H1 (cell line): ENCODE measurements around the gene SLC24A4. TPM values are rescaled to one million over a fixed set of nuclear protein-coding genes. Genes with fewer than 3 reads are reported as not detected.

Experiments used
- CTCF ChIA-PET: fragments of 300-600 bp; sonication (Branson Sonifier 250); formaldehyde crosslinking; loops from one replicate; lab custom pipeline; 2021; ENCODE audit not compliant: partially characterized antibody; lab: Charles Lee
- POLR2A ChIA-PET: fragments of 300-600 bp; sonication (Branson Sonifier 250); formaldehyde crosslinking; loops from one replicate; lab custom pipeline; 2021; ENCODE audit warnings: inconsistent platforms; ENCODE audit not compliant: partially characterized antibody; lab: Charles Lee
- DNase-seq, 2 experiments: peaks; one replicate each; pipeline versions ENCODE4 v3.0.0 to v3.0.0-alpha.2; 2010 to 2022; ENCODE audit warnings: low spot score in 2 of 2, low read depth in 1 of 2, mixed read lengths in 1 of 2
- FAIRE-seq: peaks from 2 replicates; lab custom pipeline; 2011; peaks lifted over from hg19 to GRCh38; lab: Jason Lieb, UNC
- H2AFZ ChIP-seq: 2 replicates; pipeline ENCODE4 v1.8.1; 2012; ENCODE audit warnings: low read length, inconsistent platforms
- H2AK5ac ChIP-seq: 2 replicates; pipeline ENCODE4 v1.6.1; 2013; ENCODE audit warnings: low read depth, low read length
- H2BK120ac ChIP-seq: replicated peaks from 2 replicates; pipeline ENCODE3; 2013; ENCODE audit warnings: low read depth, low read length, inconsistent platforms
- H2BK12ac ChIP-seq: 2 replicates; pipeline ENCODE4 v1.6.1; 2013; ENCODE audit warnings: low read depth, low read length
- H2BK15ac ChIP-seq: 2 replicates; pipeline ENCODE4 v1.6.1; 2013; ENCODE audit warnings: low read length
- H2BK20ac ChIP-seq: 2 replicates; pipeline ENCODE4 v1.6.1; 2013; ENCODE audit warnings: low read length
- H2BK5ac ChIP-seq: 2 replicates; pipeline ENCODE4 v1.6.1; 2013; ENCODE audit warnings: low read depth, low read length
- H3K14ac ChIP-seq: 2 replicates; pipeline ENCODE4 v1.6.1; 2013; ENCODE audit warnings: inconsistent platforms; ENCODE audit not compliant: insufficient read length
- H3K18ac ChIP-seq: 2 replicates; pipeline ENCODE4 v1.6.1; 2013; ENCODE audit warnings: low read length; ENCODE audit errors: extremely low read depth
- H3K23ac ChIP-seq: 2 replicates; pipeline ENCODE4 v1.6.1; 2013; ENCODE audit warnings: inconsistent platforms; ENCODE audit not compliant: insufficient read length
- H3K23me2 ChIP-seq: 2 replicates; pipeline ENCODE4 v1.6.1; 2013; ENCODE audit warnings: low read depth, low read length
- H3K27ac ChIP-seq: 2 replicates; pipeline ENCODE4 v1.6.1; 2011; ENCODE audit warnings: low read depth, low read length, inconsistent platforms
- H3K27me3 ChIP-seq, 4 experiments: replicated peaks in 1 of 4; 1 replicate in 1 of 4; 2 replicates in 3 of 4; pipeline versions ENCODE4 v1.6.1 to v1.8.1; 2011 to 2013; ENCODE audit warnings: low read length in 3 of 4, mild to moderate bottlenecking in 3 of 4, inconsistent platforms in 2 of 4, mixed read lengths in 2 of 4, moderate library complexity in 1 of 4; ENCODE audit not compliant: control insufficient read depth in 3 of 4, insufficient read depth in 3 of 4; ENCODE audit errors: extremely low read depth in 1 of 4
- H3K36me3 ChIP-seq, 4 experiments: 2 replicates each; pipeline versions ENCODE4 v1.6.1 to v1.8.1; 2011 to 2013; ENCODE audit warnings: mild to moderate bottlenecking in 4 of 4, low read length in 3 of 4, moderate library complexity in 2 of 4, control low read depth in 1 of 4, inconsistent platforms in 1 of 4; ENCODE audit not compliant: insufficient read depth in 4 of 4, control insufficient read depth in 2 of 4
- H3K4ac ChIP-seq: replicated peaks from 2 replicates; pipeline ENCODE3; 2013; ENCODE audit warnings: low read length, low read depth, mixed read lengths, inconsistent platforms; ENCODE audit not compliant: insufficient read length
- H3K4me1 ChIP-seq, 4 experiments: replicated peaks in 1 of 4; 1 replicate in 1 of 4; 2 replicates in 3 of 4; pipeline versions ENCODE4 v1.6.1 to v1.8.1; 2011 to 2013; ENCODE audit warnings: low read length in 3 of 4, inconsistent platforms in 2 of 4, mixed read lengths in 1 of 4; ENCODE audit not compliant: insufficient read depth in 4 of 4, control insufficient read depth in 3 of 4
- H3K4me2 ChIP-seq, 2 experiments: 2 replicates each; pipeline versions ENCODE4 v1.6.1 to v1.8.1; 2011 to 2013; ENCODE audit warnings: low read depth in 2 of 2, low read length in 2 of 2, control low read depth in 1 of 2, inconsistent platforms in 1 of 2, mild to moderate bottlenecking in 1 of 2; ENCODE audit not compliant: insufficient read depth in 1 of 2
- H3K4me3 ChIP-seq, 4 experiments: fragments of 200-600, 300-600 bp in 1 of 4; sonication (generic), shearing (Covaris generic), sonication (Bioruptor Twin) in 1 of 4; 2 replicates each; pipeline versions ENCODE4 v1.5.1 to v1.8.1; 2011 to 2016; ENCODE audit warnings: low read length in 4 of 4, low read depth in 3 of 4, control low read depth in 2 of 4, inconsistent platforms in 2 of 4, mild to moderate bottlenecking in 2 of 4, mixed read lengths in 1 of 4, moderate library complexity in 1 of 4; ENCODE audit not compliant: insufficient read depth in 2 of 4; ENCODE audit errors: extremely low read depth in 1 of 4
- H3K56ac ChIP-seq: replicated peaks from 2 replicates; pipeline ENCODE3; 2013; ENCODE audit warnings: low read depth, mild to moderate bottlenecking, mixed read lengths, low read length, inconsistent platforms; ENCODE audit not compliant: insufficient read length
- H3K79me1 ChIP-seq: 2 replicates; pipeline ENCODE4 v1.6.1; 2013; ENCODE audit warnings: low read depth, low read length, control low read depth
- H3K79me2 ChIP-seq, 2 experiments: 2 replicates each; pipeline versions ENCODE4 v1.6.1 to v1.8.1; 2012 to 2013; ENCODE audit warnings: low read length in 2 of 2, mild to moderate bottlenecking in 2 of 2, inconsistent platforms in 1 of 2; ENCODE audit not compliant: insufficient read depth in 2 of 2, control insufficient read depth in 1 of 2
- H3K9ac ChIP-seq, 4 experiments: replicated peaks in 1 of 4; 1 replicate in 1 of 4; 2 replicates in 3 of 4; pipeline versions ENCODE4 v1.6.1 to v1.8.1; 2011 to 2013; ENCODE audit warnings: low read depth in 3 of 4, low read length in 3 of 4, control low read depth in 2 of 4, mild to moderate bottlenecking in 2 of 4, moderate library complexity in 2 of 4, inconsistent platforms in 1 of 4; ENCODE audit errors: extremely low read depth in 1 of 4
- H3K9me3 ChIP-seq, 2 experiments: 2 replicates each; pipeline versions ENCODE4 v1.6.1 to v1.8.1; 2012 to 2013; ENCODE audit warnings: mild to moderate bottlenecking in 2 of 2, moderate library complexity in 2 of 2, control low read depth in 1 of 2, inconsistent platforms in 1 of 2, low read depth in 1 of 2, low read length in 1 of 2, mixed read lengths in 1 of 2; ENCODE audit not compliant: insufficient read depth in 2 of 2
- H4K20me1 ChIP-seq, 2 experiments: replicated peaks in 1 of 2; 2 replicates each; pipeline versions ENCODE3 to v1.8.1; 2011 to 2013; ENCODE audit warnings: inconsistent platforms in 2 of 2, low read length in 2 of 2, mild to moderate bottlenecking in 1 of 2; ENCODE audit not compliant: insufficient read depth in 2 of 2, control insufficient read depth in 1 of 2
- H4K5ac ChIP-seq: 2 replicates; pipeline ENCODE4 v1.6.1; 2013; ENCODE audit warnings: low read length, low read depth, mixed read lengths, inconsistent platforms; ENCODE audit not compliant: insufficient read length
- H4K8ac ChIP-seq: 2 replicates; pipeline ENCODE4 v1.8.0; 2013; ENCODE audit warnings: mild to moderate bottlenecking, moderate library complexity, low read length, inconsistent platforms; ENCODE audit not compliant: insufficient read depth; ENCODE audit errors: extremely low read depth
- H4K91ac ChIP-seq: replicated peaks from 2 replicates; pipeline ENCODE3; 2013; ENCODE audit warnings: low read length, mixed read lengths, inconsistent platforms; ENCODE audit not compliant: insufficient read length
- CBX8 ChIP-seq: fragments of 300-800, 300-1000 bp; sonication (generic); IDR thresholded peaks from 2 replicates; pipeline ENCODE4 v1.7.1; 2016; ENCODE audit warnings: low read depth, low read length, borderline replicate concordance
- HDAC2 ChIP-seq, 2 experiments: fragments of 300-600 bp in 1 of 2; sonication (generic) in 1 of 2; IDR thresholded peaks; 2 replicates each; pipeline ENCODE4 v1.6.1; 2011 to 2012; ENCODE audit warnings: low read depth in 2 of 2, low read length in 2 of 2, mild to moderate bottlenecking in 2 of 2, moderate library complexity in 2 of 2, borderline replicate concordance in 1 of 2, inconsistent platforms in 1 of 2
- JUN ChIP-seq: IDR thresholded peaks from 2 replicates; pipeline ENCODE4 v1.6.1; 2011; ENCODE audit warnings: low read depth, mild to moderate bottlenecking, improper control_type of control experiment, low read length
- KDM1A ChIP-seq: fragments of 200-600, 300-600 bp; sonication (generic); IDR thresholded peaks from 2 replicates; pipeline ENCODE4 v1.7.1; 2016; ENCODE audit warnings: mild to moderate bottlenecking, low read length, borderline replicate concordance
- KDM4A ChIP-seq: IDR thresholded peaks from one replicate; pipeline ENCODE4 v1.7.1; 2012; ENCODE audit warnings: low read depth, mild to moderate bottlenecking, moderate library complexity, low read length, inconsistent platforms; ENCODE audit not compliant: severe bottlenecking
- MAFK ChIP-seq: IDR thresholded peaks from 2 replicates; pipeline ENCODE4 v1.6.1; 2012; ENCODE audit warnings: low read depth, mild to moderate bottlenecking, improper control_type of control experiment, low read length
- MAX ChIP-seq: IDR thresholded peaks from 2 replicates; pipeline ENCODE4 v1.6.1; 2012; ENCODE audit warnings: inconsistent platforms
- PHF8 ChIP-seq: fragments of 200-600 bp; sonication (generic); conservative IDR thresholded peaks from 2 replicates; pipeline ENCODE4 v1.7.1; 2012; ENCODE audit warnings: low read depth, mild to moderate bottlenecking, inconsistent platforms, low read length, moderate library complexity
- POLR2AphosphoS5 ChIP-seq: IDR thresholded peaks from 2 replicates; pipeline ENCODE4 v1.6.1; 2011; ENCODE audit warnings: low read depth, low read length
- RFX5 ChIP-seq: IDR thresholded peaks from 2 replicates; pipeline ENCODE4 v1.6.1; 2011; ENCODE audit warnings: low read depth, low read length, improper control_type of control experiment, borderline replicate concordance
- RNF2 ChIP-seq: fragments of 200-900, 300-1000 bp; sonication (generic); IDR thresholded peaks from 2 replicates; pipeline ENCODE4 v1.7.1; 2016; ENCODE audit warnings: borderline replicate concordance, low read depth, mild to moderate bottlenecking, antibody characterized with exemption, low read length; ENCODE audit not compliant: poor library complexity, severe bottlenecking; ENCODE audit errors: missing control alignments
- RXRA ChIP-seq: IDR thresholded peaks from 2 replicates; pipeline ENCODE4 v1.6.1; 2011; ENCODE audit warnings: low read depth, mild to moderate bottlenecking, low read length, moderate library complexity; ENCODE audit not compliant: insufficient read depth
- TEAD4 ChIP-seq: IDR thresholded peaks from 2 replicates; pipeline ENCODE4 v1.6.1; 2012; ENCODE audit warnings: low read depth, low read length, inconsistent platforms, mixed read lengths
- ZNF274 ChIP-seq: IDR thresholded peaks from 2 replicates; pipeline ENCODE4 v1.7.0; 2012; ENCODE audit warnings: low read length, borderline replicate concordance; ENCODE audit errors: extremely low read depth
- WGBS, 2 experiments: shearing (Covaris generic) in 1 of 2; methylation state at CpG; one replicate each; pipeline versions ENCODE4 v1.1.6 to v1.1.7; 2013 to 2015; ENCODE audit warnings: low lambda C conversion rate in 2 of 2, mixed read lengths in 2 of 2, inconsistent platforms in 1 of 2, low coverage in 1 of 2, missing lambda C conversion rate in 1 of 2; ENCODE audit not compliant: insufficient replicate concordance in 2 of 2, insufficient coverage in 1 of 2, insufficient read length in 1 of 2; ENCODE audit errors: extremely low coverage in 1 of 2, missing lambda C conversion rate in 1 of 2; 5-methylcytosine and 5-hydroxymethylcytosine counted together
- polyA plus RNA-seq, 7 experiments: library from polyadenylated mRNA; depleted of rRNA in 3 of 7; stranded (reverse) in 5 of 7; unstranded in 2 of 7; fragments of >200 nt in 5 of 7; fragments of 200-250 nt in 2 of 7; gene quantifications; 1 replicate in 5 of 7; 2 replicates in 1 of 7; 4 replicates in 1 of 7; pipeline versions ENCODE4 v1.2.1 to v1.2.3, GENCODE V29; 2011 to 2013; ENCODE audit warnings: missing spikeins in 2 of 7, mixed read lengths in 2 of 7
- total RNA-seq: library from RNA; stranded (reverse); fragmentation: NEBNext Ultra II Directional; extraction: Animal tissue kit (Norgen Biotek cat#: 25700); gene quantifications from 2 replicates; pipeline ENCODE4 v1.2.1, GENCODE V29; 2021

SLC24A4 gene
- total and polyA plus RNA-seq, 2 of the 8 experiments (the other 6 are each of a cell fraction or from before 2014, with no cell fraction given) = 0.27 to 0.89 TPM

GRCh38 chr14:92340071-92340470 is 17.1 kb downstream of the SLC24A4 start:
- Histone ChIP-seq H3K9ac (no peak overlapping the region), H3K4me3 (no peak overlapping the region), H3K56ac (no peak overlapping the region), H2AK5ac (no peak overlapping the region), H2BK5ac (no peak overlapping the region), H2BK12ac (no peak overlapping the region), H4K5ac (no peak overlapping the region), H3K79me1 (no peaks in the 10 kb centered on the region), H3K18ac (no peak overlapping the region), H2BK120ac (no peak overlapping the region), H4K20me1 (no peaks in the 10 kb centered on the region), H3K4me1 (peaks cover 0 to 4% (median 1%) of the 10 kb centered on the region in 4 experiments; a peak in 2 of 7 replicates), H3K23ac (no peak overlapping the region), H3K36me3 (no peaks in the 10 kb centered on the region), H3K79me2 (no peaks in the 10 kb centered on the region), H3K4ac (no peak overlapping the region), H2BK15ac (no peak overlapping the region), H3K9me3 (no peaks in the 10 kb centered on the region), H3K27ac (no peak overlapping the region), H3K4me2 (no peak overlapping the region), H4K91ac (no peak overlapping the region), H2AFZ (no peak overlapping the region), H3K14ac (no peak overlapping the region), H3K27me3 (no peaks in the 10 kb centered on the region), H4K8ac (no peak overlapping the region), H3K23me2 (no peaks in the 10 kb centered on the region), H2BK20ac (no peak overlapping the region)
- ChIA-PET POLR2A (no interaction called here), CTCF (interaction anchor here (0.7 to 6.4 kb wide), 3 partner anchors 10 to 27 kb away, joined by 3 to 59 read pairs (median 3); no protein-coding TSS in a partner anchor)
- 87% methylated on average over 5 of the region's 5 CpGs; no CpG with 5 or more reads in 1 of the 2 experiments for WGBS, 2 experiments
- no peak for DNase-seq
- no peak for FAIRE-seq
- no peak for TF ChIP-seq POLR2AphosphoS5
- TF ChIP-seq MAX = no peak
- no peak for TF ChIP-seq CBX8
- TF ChIP-seq JUN = no peak
- no peak for TF ChIP-seq RFX5
- TF ChIP-seq KDM4A = no peak
- TF ChIP-seq ZNF274 = no peak
- no peak for TF ChIP-seq RXRA
- no peak for TF ChIP-seq RNF2
- no peak for TF ChIP-seq TEAD4
- no peak for TF ChIP-seq HDAC2 (IDR thresholded peaks at IDR 0.05; ENCODE audit: borderline replicate concordance in 1 of 2, low read depth in 2 of 2, low read length in 2 of 2)
- TF ChIP-seq MAFK = no peak
- no peak for TF ChIP-seq PHF8
- TF ChIP-seq KDM1A = no peak
